HCT116 (cell line): ENCODE results near the gene DLEC1. TPM values are rescaled to one million over a fixed set of nuclear protein-coding genes. Genes with fewer than 3 reads are reported as not detected.

ENCODE experiments used
- ATAC-seq: fragments of 200-7000 bp; cut with Tn5 transposase; 2 replicates; pipeline ENCODE4 v1.9.1; 2020; ENCODE audit warnings: mild to moderate bottlenecking, moderate library complexity
- BruUV-seq: library from RNA; stranded (reverse); fragments of 400-500 nt; replicated peaks from 2 replicates; lab custom pipeline; 2021; lab: Mats Ljungman, UMichigan
- CTCF ChIA-PET: fragments of 300-600 bp; sonication (Branson Sonifier 250); formaldehyde crosslinking; loops from one replicate; lab custom pipeline; 2021; ENCODE audit warnings: antibody characterized with exemption; lab: Charles Lee
- POLR2A ChIA-PET: fragments of 300-600, 350-600 bp; sonication (Branson Sonifier 250); formaldehyde crosslinking; loops from one replicate; lab custom pipeline; 2021; ENCODE audit warnings: antibody characterized with exemption; lab: Charles Lee
- RAD21 ChIA-PET, 2 experiments: fragments of 300-600 bp; sonication (Branson Sonifier 250); formaldehyde crosslinking; loops; one replicate each; lab custom pipeline; 2023; ENCODE audit warnings: low total read pairs in 2 of 2; ENCODE audit not compliant: uncharacterized antibody in 2 of 2, unreplicated experiment in 2 of 2, low non-redundant PET in 1 of 2; lab: Charles Lee
- DNase-seq: peaks from one replicate; pipeline ENCODE4 v3.0.0-alpha.2; 2010; ENCODE audit warnings: low read depth, low spot score
- H2AFZ ChIP-seq: fragments of 200-600 bp; shearing (Covaris generic), sonication (generic); 2 replicates; pipeline ENCODE4 v1.6.1; 2017; ENCODE audit warnings: low read depth, mixed run types, mixed read lengths, antibody characterized with exemption, low read length; ENCODE audit not compliant: poor library complexity, severe bottlenecking
- H3K27ac ChIP-seq: 2 replicates; pipeline ENCODE4 v1.5.1; 2012; ENCODE audit warnings: low read depth, low read length
- H3K27me3 ChIP-seq: fragments of 200-600 bp; sonication (generic); 2 replicates; pipeline ENCODE4 v1.6.1; 2016; ENCODE audit warnings: mixed run types, low read length, mixed read lengths; ENCODE audit not compliant: insufficient read depth
- H3K36me3 ChIP-seq, 2 experiments: fragments of 200-500 bp in 1 of 2; fragments of 200-600 bp in 1 of 2; sonication (Bioruptor generic) in 1 of 2; sonication (generic) in 1 of 2; 2 replicates each; pipeline versions ENCODE4 v1.5.1 to v1.6.1; 2014 to 2016; ENCODE audit warnings: low read length in 2 of 2, inconsistent platforms in 1 of 2, mixed read lengths in 1 of 2, mixed run types in 1 of 2; ENCODE audit not compliant: insufficient read depth in 2 of 2, control insufficient read depth in 1 of 2
- H3K4me1 ChIP-seq, 2 experiments: fragments of 200-600 bp in 1 of 2; sonication (generic) in 1 of 2; 2 replicates each; pipeline versions ENCODE4 v1.5.1 to v1.6.1; 2012 to 2017; ENCODE audit warnings: low read length in 2 of 2, inconsistent platforms in 1 of 2, mild to moderate bottlenecking in 1 of 2, mixed read lengths in 1 of 2, mixed run types in 1 of 2, moderate library complexity in 1 of 2; ENCODE audit not compliant: insufficient read depth in 2 of 2, control insufficient read depth in 1 of 2
- H3K4me2 ChIP-seq: fragments of 200-600 bp; sonication (generic); 2 replicates; pipeline ENCODE4 v1.6.1; 2017; ENCODE audit warnings: mixed run types, low read length, mixed read lengths
- H3K4me3 ChIP-seq, 2 experiments: fragments of 200-600 bp in 1 of 2; sonication (generic) in 1 of 2; replicated peaks in 1 of 2; 2 replicates each; pipeline ENCODE4 v1.5.1; 2011 to 2016; ENCODE audit warnings: low read length in 2 of 2, control low read depth in 1 of 2, low read depth in 1 of 2, mild to moderate bottlenecking in 1 of 2, mixed read lengths in 1 of 2, mixed run types in 1 of 2
- H3K79me2 ChIP-seq: fragments of 200-600 bp; sonication (generic); 2 replicates; pipeline ENCODE4 v1.6.1; 2017; ENCODE audit warnings: mild to moderate bottlenecking, mixed run types, low read length, moderate library complexity, mixed read lengths; ENCODE audit not compliant: insufficient read depth
- H3K9ac ChIP-seq: fragments of 200-600 bp; sonication (generic); 2 replicates; pipeline ENCODE4 v1.6.1; 2016; ENCODE audit warnings: low read length, mixed read lengths
- H3K9me2 ChIP-seq: fragments of 200-600 bp; sonication (generic), shearing (Covaris generic); 2 replicates; pipeline ENCODE4 v1.6.1; 2017; ENCODE audit warnings: mixed run types, mild to moderate bottlenecking, moderate library complexity; ENCODE audit not compliant: insufficient read depth
- H3K9me3 ChIP-seq, 2 experiments: fragments of 200-500 bp in 1 of 2; fragments of 200-600 bp in 1 of 2; sonication (Bioruptor generic) in 1 of 2; sonication (generic) in 1 of 2; 2 replicates each; pipeline ENCODE4 v1.6.1; 2014 to 2017; ENCODE audit warnings: low read length in 2 of 2, mixed read lengths in 2 of 2, inconsistent platforms in 1 of 2, low read depth in 1 of 2, mild to moderate bottlenecking in 1 of 2, mixed run types in 1 of 2, moderate library complexity in 1 of 2; ENCODE audit not compliant: control insufficient read depth in 1 of 2, insufficient read depth in 1 of 2
- H4K20me1 ChIP-seq: fragments of 200-600 bp; sonication (generic), shearing (Covaris generic); 2 replicates; pipeline ENCODE4 v1.6.1; 2017; ENCODE audit warnings: mixed run types, mild to moderate bottlenecking, moderate library complexity; ENCODE audit not compliant: insufficient read depth
- ATF3 ChIP-seq: IDR thresholded peaks from 2 replicates; pipeline ENCODE4 v1.6.1; 2012
- CBX3 ChIP-seq: IDR thresholded peaks from 2 replicates; pipeline ENCODE4 v1.6.1; 2012; ENCODE audit warnings: low read depth
- CEBPB ChIP-seq: IDR thresholded peaks from 2 replicates; pipeline ENCODE4 v1.6.1; 2012; ENCODE audit warnings: low read depth
- ELF1 ChIP-seq: IDR thresholded peaks from 2 replicates; pipeline ENCODE4 v1.6.1; 2012; ENCODE audit warnings: low read depth, borderline replicate concordance
- EZH2 ChIP-seq: fragments of 200-600 bp; sonication (generic); IDR thresholded peaks from 2 replicates; pipeline ENCODE4 v1.6.1; 2017; ENCODE audit warnings: antibody characterized with exemption, mixed run types
- EZH2phosphoT487 ChIP-seq: fragments of 200-600 bp; IDR thresholded peaks from 2 replicates; pipeline ENCODE4 v1.6.1; 2018; ENCODE audit warnings: antibody characterized with exemption, borderline replicate concordance
- JUND ChIP-seq: IDR thresholded peaks from 2 replicates; pipeline ENCODE4 v1.6.1; 2012
- MAX ChIP-seq: IDR thresholded peaks from 2 replicates; pipeline ENCODE4 v1.6.1; 2012
- POLR2AphosphoS5 ChIP-seq: IDR thresholded peaks from 2 replicates; pipeline ENCODE4 v1.6.1; 2011; ENCODE audit warnings: mild to moderate bottlenecking, low read depth, low read length, moderate library complexity
- RAD21 ChIP-seq: IDR thresholded peaks from 2 replicates; pipeline ENCODE4 v1.6.1; 2012; ENCODE audit warnings: low read depth, mild to moderate bottlenecking
- REST ChIP-seq: IDR thresholded peaks from 2 replicates; pipeline ENCODE4 v1.6.1; 2012; ENCODE audit warnings: low read depth
- SIN3A ChIP-seq: IDR thresholded peaks from 2 replicates; pipeline ENCODE4 v1.6.1; 2012; ENCODE audit warnings: low read depth
- SRF ChIP-seq: IDR thresholded peaks from 2 replicates; pipeline ENCODE4 v1.6.1; 2012; ENCODE audit warnings: low read depth
- YY1 ChIP-seq: IDR thresholded peaks from 2 replicates; pipeline ENCODE4 v1.6.1; 2011; ENCODE audit warnings: low read length, low read depth, moderate library complexity, mild to moderate bottlenecking; ENCODE audit not compliant: insufficient replicate concordance; ENCODE audit errors: extremely low read depth
- intact Hi-C: fragments of 100-400 bp; cut with micrococcal nuclease; formaldehyde crosslinking; loops from 2 replicates; pipeline ENCODE4 v1.10.0; 2022
- total RNA-seq: library from RNA; stranded (reverse); gene quantifications from one replicate; pipeline ENCODE4 v1.2.1, GENCODE V29; 2021; ENCODE audit not compliant: unreplicated experiment
- TF ChIP-seq, protein P1 (sequence below), 3 experiments: fragments of 200-600 bp in 1 of 3; sonication (generic) in 1 of 3; IDR thresholded peaks in 2 of 3; conservative IDR thresholded peaks in 1 of 3; 2 replicates each; pipeline ENCODE4 v1.5.1; 2012 to 2017; ENCODE audit warnings: low read depth in 2 of 3, low read length in 2 of 3, antibody characterized with exemption in 1 of 3, borderline replicate concordance in 1 of 3, control low read depth in 1 of 3, mild to moderate bottlenecking in 1 of 3, mixed read lengths in 1 of 3, mixed run types in 1 of 3, moderate library complexity in 1 of 3; ENCODE audit not compliant: insufficient read depth in 1 of 3

The DLEC1 gene
- total RNA-seq, 1 experiment from 2014 or later = 0.61 TPM

GRCh38 chr3:38067508-38068233 lies 28.7 kb downstream of the DLEC1 start:
- POLR2A ChIA-PET = no interaction called here

More at GRCh38 chr3:38067508-38068233, 28.7 kb downstream of the DLEC1 start:
- Histone ChIP-seq H3K4me1 (no peaks in the 10 kb centered on the region), H3K27me3 (no peaks in the 10 kb centered on the region), H3K4me2 (no peak overlapping the region), H3K9me2 (no peaks in the 10 kb centered on the region), H3K9ac (no peak overlapping the region), H4K20me1 (no peaks in the 10 kb centered on the region), H3K4me3 (no peak overlapping the region)
- RAD21 ChIA-PET = no interaction called here
- no peak for DNase-seq
- intact Hi-C loops = no loop called here
- TF ChIP-seq MAX (no peak), EZH2 (no peak), ATF3 (no peak), ELF1 (no peak), POLR2AphosphoS5 (no peak), CEBPB (no peak), YY1 (no peak), CBX3 (no peak), REST (no peak), RAD21 (no peak), SIN3A (no peak), SRF (no peak), EZH2phosphoT487 (no peak), JUND (no peak)
- TF ChIP-seq, protein P1, sequence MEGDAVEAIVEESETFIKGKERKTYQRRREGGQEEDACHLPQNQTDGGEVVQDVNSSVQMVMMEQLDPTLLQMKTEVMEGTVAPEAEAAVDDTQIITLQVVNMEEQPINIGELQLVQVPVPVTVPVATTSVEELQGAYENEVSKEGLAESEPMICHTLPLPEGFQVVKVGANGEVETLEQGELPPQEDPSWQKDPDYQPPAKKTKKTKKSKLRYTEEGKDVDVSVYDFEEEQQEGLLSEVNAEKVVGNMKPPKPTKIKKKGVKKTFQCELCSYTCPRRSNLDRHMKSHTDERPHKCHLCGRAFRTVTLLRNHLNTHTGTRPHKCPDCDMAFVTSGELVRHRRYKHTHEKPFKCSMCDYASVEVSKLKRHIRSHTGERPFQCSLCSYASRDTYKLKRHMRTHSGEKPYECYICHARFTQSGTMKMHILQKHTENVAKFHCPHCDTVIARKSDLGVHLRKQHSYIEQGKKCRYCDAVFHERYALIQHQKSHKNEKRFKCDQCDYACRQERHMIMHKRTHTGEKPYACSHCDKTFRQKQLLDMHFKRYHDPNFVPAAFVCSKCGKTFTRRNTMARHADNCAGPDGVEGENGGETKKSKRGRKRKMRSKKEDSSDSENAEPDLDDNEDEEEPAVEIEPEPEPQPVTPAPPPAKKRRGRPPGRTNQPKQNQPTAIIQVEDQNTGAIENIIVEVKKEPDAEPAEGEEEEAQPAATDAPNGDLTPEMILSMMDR (IDR thresholded peaks at IDR 0.05 in 2 of 3, conservative IDR thresholded peaks at IDR 0.05 in 1 of 3; ENCODE audit: borderline replicate concordance in 1 of 3, insufficient read depth in 1 of 3, low read depth in 2 of 3, low read length in 2 of 3) = no peak
- TF ChIP-seq, all 23 proteins: peak for 0
- CTCF ChIA-PET = no interaction called here
- Histone ChIP-seq H2AFZ (no peak overlapping the region), H3K79me2 (no peaks in the 10 kb centered on the region), H3K36me3 (no peaks in the 10 kb centered on the region), H3K27ac (no peak overlapping the region), H3K9me3 (no peaks in the 10 kb centered on the region)
- no peak for ATAC-seq
- TSS peak; percentile 96 for BruUV-seq
